Endothelial cell of umbilical vein (primary cell): ENCODE results near the gene ADAMTSL2. TPM values are rescaled to one million over a fixed set of nuclear protein-coding genes. Genes with fewer than 3 reads are reported as not detected.

Source experiments
- BruUV-seq: library from RNA; stranded (reverse); fragments of 400-500 nt; replicated peaks from 2 replicates; lab custom pipeline; 2021; lab: Mats Ljungman, UMichigan
- CTCF ChIA-PET: fragments of 300-600, 350-600 bp; sonication (Branson Sonifier 250); formaldehyde crosslinking; loops from one replicate; lab custom pipeline; 2021; ENCODE audit warnings: antibody characterized with exemption, inconsistent platforms; lab: Charles Lee
- POLR2A ChIA-PET: fragments of 300-600, 350-600 bp; sonication (Branson Sonifier 250); formaldehyde crosslinking; loops from one replicate; lab custom pipeline; 2021; ENCODE audit warnings: antibody characterized with exemption, inconsistent platforms; lab: Charles Lee
- DNase-seq: peaks from one replicate; pipeline ENCODE4 v3.0.0-alpha.2; 2011; ENCODE audit warnings: low read depth, low spot score
- FAIRE-seq: peaks from 2 replicates; lab custom pipeline; 2011; peaks lifted over from hg19 to GRCh38; lab: Jason Lieb, UNC
- H2AFZ ChIP-seq: 2 replicates; pipeline ENCODE4 v1.6.0; 2012; ENCODE audit warnings: low read depth, low read length, control low read depth, inconsistent platforms
- H3K27ac ChIP-seq: 2 replicates; pipeline ENCODE4 v1.5.1; 2011; ENCODE audit warnings: low read depth, mild to moderate bottlenecking, control low read depth, low read length, moderate library complexity; ENCODE audit not compliant: insufficient read depth
- H3K27me3 ChIP-seq, 2 experiments: 2 replicates each; pipeline versions ENCODE4 v1.6.0 to v1.6.1; 2011; ENCODE audit warnings: low read length in 2 of 2, mixed read lengths in 1 of 2; ENCODE audit not compliant: control insufficient read depth in 2 of 2, insufficient read depth in 2 of 2
- H3K36me3 ChIP-seq, 2 experiments: 2 replicates in 1 of 2; 3 replicates in 1 of 2; pipeline ENCODE4 v1.5.1; 2011; ENCODE audit warnings: low read length in 2 of 2, mild to moderate bottlenecking in 1 of 2, moderate library complexity in 1 of 2; ENCODE audit not compliant: control insufficient read depth in 2 of 2, insufficient read depth in 2 of 2; ENCODE audit errors: extremely low read depth in 1 of 2
- H3K4me1 ChIP-seq: 3 replicates; pipeline ENCODE4 v1.5.1; 2011; ENCODE audit warnings: mild to moderate bottlenecking, low read length; ENCODE audit not compliant: control insufficient read depth, insufficient read depth; ENCODE audit errors: extremely low read depth
- H3K4me2 ChIP-seq: 2 replicates; pipeline ENCODE4 v1.6.1; 2011; ENCODE audit warnings: low read length, control low read depth, mixed read lengths; ENCODE audit not compliant: insufficient read depth
- H3K4me3 ChIP-seq, 3 experiments: fragments of 200-600 bp in 1 of 3; sonication (generic), shearing (Covaris generic) in 1 of 3; replicated peaks in 1 of 3; 2 replicates each; pipeline ENCODE4 v1.5.1; 2011 to 2016; ENCODE audit warnings: control low read depth in 3 of 3, low read length in 3 of 3, mild to moderate bottlenecking in 2 of 3, inconsistent platforms in 1 of 3, low read depth in 1 of 3, moderate library complexity in 1 of 3; ENCODE audit not compliant: insufficient read depth in 1 of 3
- H3K79me2 ChIP-seq: 2 replicates; pipeline ENCODE4 v1.6.0; 2012; ENCODE audit warnings: low read length, inconsistent platforms; ENCODE audit not compliant: control insufficient read depth, insufficient read depth
- H3K9ac ChIP-seq: replicated peaks from 2 replicates; pipeline ENCODE3; 2011; ENCODE audit warnings: low read length, control low read depth; ENCODE audit not compliant: insufficient read depth; ENCODE audit errors: extremely low read depth
- H3K9me1 ChIP-seq: replicated peaks from 3 replicates; pipeline ENCODE4 v1.6.0; 2011; ENCODE audit warnings: mild to moderate bottlenecking, low read length; ENCODE audit not compliant: control insufficient read depth, insufficient read depth; ENCODE audit errors: extremely low read depth
- H3K9me3 ChIP-seq: replicated peaks from 2 replicates; pipeline ENCODE4 v1.5.1; 2012; ENCODE audit warnings: low read length, inconsistent platforms; ENCODE audit not compliant: control insufficient read depth, insufficient read depth
- H4K20me1 ChIP-seq: replicated peaks from 2 replicates; pipeline ENCODE3; 2011; ENCODE audit warnings: mild to moderate bottlenecking, low read length; ENCODE audit not compliant: control insufficient read depth, insufficient read depth; ENCODE audit errors: extremely low read depth
- CTCF ChIP-seq, 2 donors: IDR thresholded peaks; 1 replicate in 1 of 2; 2 replicates in 1 of 2; pipeline ENCODE4 v1.5.1; 2011; ENCODE audit warnings: low read length in 2 of 2, mild to moderate bottlenecking in 2 of 2, moderate library complexity in 2 of 2, control low read depth in 1 of 2, inconsistent platforms in 1 of 2, low read depth in 1 of 2; ENCODE audit not compliant: insufficient read depth in 1 of 2; ENCODE audit errors: extremely low read depth in 1 of 2
- EZH2 ChIP-seq: IDR thresholded peaks from 2 replicates; pipeline ENCODE4 v1.6.1; 2012; ENCODE audit warnings: borderline replicate concordance, low read depth, mild to moderate bottlenecking, moderate library complexity, low read length, inconsistent platforms; ENCODE audit not compliant: severe bottlenecking
- FOS ChIP-seq: IDR thresholded peaks from 2 replicates; pipeline ENCODE4 v1.6.1; 2011; ENCODE audit warnings: mild to moderate bottlenecking, low read length, moderate library complexity, borderline replicate concordance; ENCODE audit not compliant: insufficient read depth
- GATA2 ChIP-seq: IDR thresholded peaks from 2 replicates; pipeline ENCODE4 v1.7.0; 2011; ENCODE audit warnings: low read depth, mild to moderate bottlenecking, moderate library complexity, mixed read lengths, low read length; ENCODE audit not compliant: insufficient read length, insufficient read depth
- JUN ChIP-seq: IDR thresholded peaks from 2 replicates; pipeline ENCODE4 v1.6.1; 2011; ENCODE audit warnings: borderline replicate concordance, low read depth; ENCODE audit not compliant: insufficient read length, insufficient read depth
- MAX ChIP-seq: IDR thresholded peaks from 2 replicates; pipeline ENCODE4 v1.6.1; 2011; ENCODE audit not compliant: insufficient read depth, insufficient read length
- MYC ChIP-seq: IDR thresholded peaks from one replicate; pipeline ENCODE4 v1.6.1; 2011; ENCODE audit warnings: mild to moderate bottlenecking, low read depth, low read length
- POLR2A ChIP-seq: IDR thresholded peaks from 2 replicates; pipeline ENCODE4 v1.6.1; 2012; ENCODE audit warnings: low read depth, mild to moderate bottlenecking, control low read depth, low read length
- POLR2AphosphoS5 ChIP-seq: IDR thresholded peaks from 2 replicates; pipeline ENCODE4 v1.6.1; 2012; ENCODE audit warnings: low read depth, mild to moderate bottlenecking, control low read depth, low read length, moderate library complexity; ENCODE audit not compliant: insufficient read depth
- dilution Hi-C: fragments of 300-500 bp; cut with MboI; formaldehyde crosslinking; loops from one replicate; pipeline ENCODE4 v1.15.0; 2019; ENCODE audit warnings: low sequenced_read_pairs; ENCODE audit not compliant: extremely low pct_ligation_motif_present
- intact Hi-C: fragments of 100-400 bp; cut with micrococcal nuclease; formaldehyde crosslinking; loops from one replicate; pipeline ENCODE4 v1.10.0; 2022
- polyA plus RNA-seq, 4 experiments: library from polyadenylated mRNA; depleted of rRNA in 3 of 4; stranded (reverse) in 3 of 4; unstranded in 1 of 4; fragments of >200 nt; gene quantifications; 2 replicates each; pipeline versions ENCODE4 v1.2.1 to v1.2.3, GENCODE V29; 2011 to 2012; ENCODE audit warnings: missing spikeins in 1 of 4
- total RNA-seq: library from RNA; stranded (reverse); gene quantifications from 2 replicates; pipeline ENCODE4 v1.2.3, GENCODE V29; 2021

The ADAMTSL2 gene
- total and polyA plus RNA-seq, 2 donors (not counting 3 experiments of a cell fraction or from before 2014, with no cell fraction given), result not detected

- no peaks in the 10 kb centered on the region for H3K9me3 ChIP-seq
- intact Hi-C loops (no loop called here), dilution Hi-C loops (no loop called here)
- H2AFZ ChIP-seq, result no peak overlapping the region
- FAIRE-seq (no peak), DNase-seq (no peak)
- no peaks in the 10 kb centered on the region for H3K36me3 ChIP-seq
- TF ChIP-seq JUN, result no peak
- TF ChIP-seq GATA2, result no peak
- no peak for TF ChIP-seq POLR2A
- no peak for TF ChIP-seq EZH2
- TF ChIP-seq MYC, result no peak
- TF ChIP-seq FOS, result no peak
- TF ChIP-seq POLR2AphosphoS5, result no peak
- no peak for TF ChIP-seq MAX
- TF ChIP-seq CTCF (IDR thresholded peaks at IDR 0.05; ENCODE audit: extremely low read depth in 1 of 2, insufficient read depth in 1 of 2, low read depth in 1 of 2, low read length in 2 of 2), result no peak
- no peaks in the 10 kb centered on the region for H3K9me1 ChIP-seq
- ChIA-PET CTCF (no interaction called here), POLR2A (no interaction called here)
- no peak overlapping the region for H3K4me2 ChIP-seq
- H3K9ac ChIP-seq, result no peak overlapping the region
- H4K20me1 ChIP-seq, result no peaks in the 10 kb centered on the region
- no TSS peak for BruUV-seq
- H3K4me3 ChIP-seq, result no peak overlapping the region
- H3K4me1 ChIP-seq, result no peaks in the 10 kb centered on the region
- peaks cover 0 to 3% of the 10 kb centered on the region in 2 experiments for H3K27me3 ChIP-seq
- no peaks in the 10 kb centered on the region for H3K79me2 ChIP-seq
- no peak overlapping the region for H3K27ac ChIP-seq
Observed at GRCh38 chr9:133510926-133511505, 23.5 kb upstream of the ADAMTSL2 start.
